H1 (cell line): ENCODE measurements around the gene SLC27A2. TPM values are rescaled to one million over a fixed set of nuclear protein-coding genes. Genes with fewer than 3 reads are reported as not detected.

Source experiments
- CTCF ChIA-PET: fragments of 300-600 bp; sonication (Branson Sonifier 250); formaldehyde crosslinking; loops from one replicate; lab custom pipeline; 2021; ENCODE audit not compliant: partially characterized antibody; lab: Charles Lee
- POLR2A ChIA-PET: fragments of 300-600 bp; sonication (Branson Sonifier 250); formaldehyde crosslinking; loops from one replicate; lab custom pipeline; 2021; ENCODE audit warnings: inconsistent platforms; ENCODE audit not compliant: partially characterized antibody; lab: Charles Lee
- DNase-seq, 2 experiments: peaks; one replicate each; pipeline versions ENCODE4 v3.0.0 to v3.0.0-alpha.2; 2010 to 2022; ENCODE audit warnings: low spot score in 2 of 2, low read depth in 1 of 2, mixed read lengths in 1 of 2
- FAIRE-seq: peaks from 2 replicates; lab custom pipeline; 2011; peaks lifted over from hg19 to GRCh38; lab: Jason Lieb, UNC
- H2AFZ ChIP-seq: 2 replicates; pipeline ENCODE4 v1.8.1; 2012; ENCODE audit warnings: low read length, inconsistent platforms
- H2AK5ac ChIP-seq: 2 replicates; pipeline ENCODE4 v1.6.1; 2013; ENCODE audit warnings: low read depth, low read length
- H2BK120ac ChIP-seq: replicated peaks from 2 replicates; pipeline ENCODE3; 2013; ENCODE audit warnings: low read depth, low read length, inconsistent platforms
- H2BK12ac ChIP-seq: 2 replicates; pipeline ENCODE4 v1.6.1; 2013; ENCODE audit warnings: low read depth, low read length
- H2BK15ac ChIP-seq: 2 replicates; pipeline ENCODE4 v1.6.1; 2013; ENCODE audit warnings: low read length
- H2BK20ac ChIP-seq: 2 replicates; pipeline ENCODE4 v1.6.1; 2013; ENCODE audit warnings: low read length
- H2BK5ac ChIP-seq: 2 replicates; pipeline ENCODE4 v1.6.1; 2013; ENCODE audit warnings: low read depth, low read length
- H3K14ac ChIP-seq: 2 replicates; pipeline ENCODE4 v1.6.1; 2013; ENCODE audit warnings: inconsistent platforms; ENCODE audit not compliant: insufficient read length
- H3K18ac ChIP-seq: 2 replicates; pipeline ENCODE4 v1.6.1; 2013; ENCODE audit warnings: low read length; ENCODE audit errors: extremely low read depth
- H3K23ac ChIP-seq: 2 replicates; pipeline ENCODE4 v1.6.1; 2013; ENCODE audit warnings: inconsistent platforms; ENCODE audit not compliant: insufficient read length
- H3K23me2 ChIP-seq: 2 replicates; pipeline ENCODE4 v1.6.1; 2013; ENCODE audit warnings: low read depth, low read length
- H3K27ac ChIP-seq: 2 replicates; pipeline ENCODE4 v1.6.1; 2011; ENCODE audit warnings: low read depth, low read length, inconsistent platforms
- H3K27me3 ChIP-seq, 4 experiments: replicated peaks in 1 of 4; 1 replicate in 1 of 4; 2 replicates in 3 of 4; pipeline versions ENCODE4 v1.6.1 to v1.8.1; 2011 to 2013; ENCODE audit warnings: low read length in 3 of 4, mild to moderate bottlenecking in 3 of 4, inconsistent platforms in 2 of 4, mixed read lengths in 2 of 4, moderate library complexity in 1 of 4; ENCODE audit not compliant: control insufficient read depth in 3 of 4, insufficient read depth in 3 of 4; ENCODE audit errors: extremely low read depth in 1 of 4
- H3K36me3 ChIP-seq, 4 experiments: 2 replicates each; pipeline versions ENCODE4 v1.6.1 to v1.8.1; 2011 to 2013; ENCODE audit warnings: mild to moderate bottlenecking in 4 of 4, low read length in 3 of 4, moderate library complexity in 2 of 4, control low read depth in 1 of 4, inconsistent platforms in 1 of 4; ENCODE audit not compliant: insufficient read depth in 4 of 4, control insufficient read depth in 2 of 4
- H3K4ac ChIP-seq: replicated peaks from 2 replicates; pipeline ENCODE3; 2013; ENCODE audit warnings: low read length, low read depth, mixed read lengths, inconsistent platforms; ENCODE audit not compliant: insufficient read length
- H3K4me1 ChIP-seq, 4 experiments: replicated peaks in 1 of 4; 1 replicate in 1 of 4; 2 replicates in 3 of 4; pipeline versions ENCODE4 v1.6.1 to v1.8.1; 2011 to 2013; ENCODE audit warnings: low read length in 3 of 4, inconsistent platforms in 2 of 4, mixed read lengths in 1 of 4; ENCODE audit not compliant: insufficient read depth in 4 of 4, control insufficient read depth in 3 of 4
- H3K4me2 ChIP-seq, 2 experiments: 2 replicates each; pipeline versions ENCODE4 v1.6.1 to v1.8.1; 2011 to 2013; ENCODE audit warnings: low read depth in 2 of 2, low read length in 2 of 2, control low read depth in 1 of 2, inconsistent platforms in 1 of 2, mild to moderate bottlenecking in 1 of 2; ENCODE audit not compliant: insufficient read depth in 1 of 2
- H3K4me3 ChIP-seq, 4 experiments: fragments of 200-600, 300-600 bp in 1 of 4; sonication (generic), shearing (Covaris generic), sonication (Bioruptor Twin) in 1 of 4; 2 replicates each; pipeline versions ENCODE4 v1.5.1 to v1.8.1; 2011 to 2016; ENCODE audit warnings: low read length in 4 of 4, low read depth in 3 of 4, control low read depth in 2 of 4, inconsistent platforms in 2 of 4, mild to moderate bottlenecking in 2 of 4, mixed read lengths in 1 of 4, moderate library complexity in 1 of 4; ENCODE audit not compliant: insufficient read depth in 2 of 4; ENCODE audit errors: extremely low read depth in 1 of 4
- H3K56ac ChIP-seq: replicated peaks from 2 replicates; pipeline ENCODE3; 2013; ENCODE audit warnings: low read depth, mild to moderate bottlenecking, mixed read lengths, low read length, inconsistent platforms; ENCODE audit not compliant: insufficient read length
- H3K79me1 ChIP-seq: 2 replicates; pipeline ENCODE4 v1.6.1; 2013; ENCODE audit warnings: low read depth, low read length, control low read depth
- H3K79me2 ChIP-seq, 2 experiments: 2 replicates each; pipeline versions ENCODE4 v1.6.1 to v1.8.1; 2012 to 2013; ENCODE audit warnings: low read length in 2 of 2, mild to moderate bottlenecking in 2 of 2, inconsistent platforms in 1 of 2; ENCODE audit not compliant: insufficient read depth in 2 of 2, control insufficient read depth in 1 of 2
- H3K9ac ChIP-seq, 4 experiments: replicated peaks in 1 of 4; 1 replicate in 1 of 4; 2 replicates in 3 of 4; pipeline versions ENCODE4 v1.6.1 to v1.8.1; 2011 to 2013; ENCODE audit warnings: low read depth in 3 of 4, low read length in 3 of 4, control low read depth in 2 of 4, mild to moderate bottlenecking in 2 of 4, moderate library complexity in 2 of 4, inconsistent platforms in 1 of 4; ENCODE audit errors: extremely low read depth in 1 of 4
- H3K9me3 ChIP-seq, 2 experiments: 2 replicates each; pipeline versions ENCODE4 v1.6.1 to v1.8.1; 2012 to 2013; ENCODE audit warnings: mild to moderate bottlenecking in 2 of 2, moderate library complexity in 2 of 2, control low read depth in 1 of 2, inconsistent platforms in 1 of 2, low read depth in 1 of 2, low read length in 1 of 2, mixed read lengths in 1 of 2; ENCODE audit not compliant: insufficient read depth in 2 of 2
- H4K20me1 ChIP-seq, 2 experiments: replicated peaks in 1 of 2; 2 replicates each; pipeline versions ENCODE3 to v1.8.1; 2011 to 2013; ENCODE audit warnings: inconsistent platforms in 2 of 2, low read length in 2 of 2, mild to moderate bottlenecking in 1 of 2; ENCODE audit not compliant: insufficient read depth in 2 of 2, control insufficient read depth in 1 of 2
- H4K5ac ChIP-seq: 2 replicates; pipeline ENCODE4 v1.6.1; 2013; ENCODE audit warnings: low read length, low read depth, mixed read lengths, inconsistent platforms; ENCODE audit not compliant: insufficient read length
- H4K8ac ChIP-seq: 2 replicates; pipeline ENCODE4 v1.8.0; 2013; ENCODE audit warnings: mild to moderate bottlenecking, moderate library complexity, low read length, inconsistent platforms; ENCODE audit not compliant: insufficient read depth; ENCODE audit errors: extremely low read depth
- H4K91ac ChIP-seq: replicated peaks from 2 replicates; pipeline ENCODE3; 2013; ENCODE audit warnings: low read length, mixed read lengths, inconsistent platforms; ENCODE audit not compliant: insufficient read length
- CTCF ChIP-seq, 3 experiments: IDR thresholded peaks; 1 replicate in 2 of 3; 2 replicates in 1 of 3; pipeline versions ENCODE4 v1.5.1 to v1.6.1; 2011; ENCODE audit warnings: low read length in 3 of 3, mild to moderate bottlenecking in 3 of 3, inconsistent platforms in 2 of 3, low read depth in 1 of 3, moderate library complexity in 1 of 3; ENCODE audit not compliant: insufficient read depth in 1 of 3; ENCODE audit errors: control extremely low read depth in 1 of 3
- polyA plus RNA-seq, 7 experiments: library from polyadenylated mRNA; depleted of rRNA in 3 of 7; stranded (reverse) in 5 of 7; unstranded in 2 of 7; fragments of >200 nt in 5 of 7; fragments of 200-250 nt in 2 of 7; gene quantifications; 1 replicate in 5 of 7; 2 replicates in 1 of 7; 4 replicates in 1 of 7; pipeline versions ENCODE4 v1.2.1 to v1.2.3, GENCODE V29; 2011 to 2013; ENCODE audit warnings: missing spikeins in 2 of 7, mixed read lengths in 2 of 7
- total RNA-seq: library from RNA; stranded (reverse); fragmentation: NEBNext Ultra II Directional; extraction: Animal tissue kit (Norgen Biotek cat#: 25700); gene quantifications from 2 replicates; pipeline ENCODE4 v1.2.1, GENCODE V29; 2021

The SLC27A2 gene
- total and polyA plus RNA-seq, 2 of the 8 experiments (the other 6 are each of a cell fraction or from before 2014, with no cell fraction given) = 5.6 to 5.8 TPM

DNA sequence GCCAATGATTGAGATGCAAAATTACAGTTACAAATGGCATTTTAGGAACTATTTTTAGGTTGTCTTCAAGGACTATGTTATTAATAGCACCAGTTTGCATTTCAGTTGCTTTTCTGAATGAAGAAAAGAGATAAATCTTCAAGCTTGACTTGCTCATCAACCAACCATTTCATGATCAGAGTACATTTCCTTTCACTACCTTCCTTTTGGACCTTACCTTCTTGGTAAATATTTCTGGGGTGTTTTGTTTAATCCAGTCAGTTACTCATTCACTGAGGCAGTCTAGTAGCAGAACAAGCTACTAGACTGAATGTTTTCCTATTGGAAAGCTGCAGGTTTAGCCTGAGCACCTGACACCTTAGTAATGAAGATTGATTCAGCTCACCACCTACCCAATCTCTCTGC lies 8.2 kb downstream of the SLC27A2 start:
- Histone ChIP-seq H4K20me1 (no peaks in the 10 kb centered on the region), H3K23ac (no peak overlapping the region)
- TF ChIP-seq CTCF (IDR thresholded peaks at IDR 0.05; ENCODE audit: control extremely low read depth in 1 of 3, insufficient read depth in 1 of 3, low read depth in 1 of 3, low read length in 3 of 3) = no peak
- TF ChIP-seq, all 59 proteins: peak for 0
- Histone ChIP-seq H4K91ac (no peak overlapping the region), H3K9me3 (no peaks in the 10 kb centered on the region), H3K27ac (no peak overlapping the region), H3K18ac (no peak overlapping the region), H2BK15ac (no peak overlapping the region), H2BK20ac (no peak overlapping the region), H2AK5ac (no peak overlapping the region), H3K27me3 (no peaks in the 10 kb centered on the region), H3K4me3 (no peak overlapping the region), H3K36me3 (no peaks in the 10 kb centered on the region), H3K79me2 (no peaks in the 10 kb centered on the region), H3K4me2 (no peak overlapping the region), H2BK120ac (no peak overlapping the region), H3K4me1 (no peaks in the 10 kb centered on the region), H4K5ac (no peak overlapping the region), H4K8ac (no peak overlapping the region), H3K79me1 (no peaks in the 10 kb centered on the region), H2BK12ac (no peak overlapping the region), H2BK5ac (no peak overlapping the region), H3K56ac (no peak overlapping the region), H3K9ac (no peak overlapping the region), H2AFZ (no peak overlapping the region), H3K14ac (no peak overlapping the region), H3K23me2 (no peaks in the 10 kb centered on the region), H3K4ac (no peak overlapping the region)
- DNase-seq (no peak), FAIRE-seq (no peak)
- POLR2A ChIA-PET = no interaction called here
- CTCF ChIA-PET = no interaction called here
